NCI-H82 (cell line): ENCODE data around the gene HMHB1.
"Not testable (repeated sequence)": the region's sequence is repeated elsewhere in the genome, so short reads cannot be mapped to it uniquely, and the experiment has no call there.

Source experiments
- DNase-seq: peaks from one replicate; lab custom pipeline; 2025; lab: John Stamatoyannopoulos, UW

The HMHB1 gene

DNA sequence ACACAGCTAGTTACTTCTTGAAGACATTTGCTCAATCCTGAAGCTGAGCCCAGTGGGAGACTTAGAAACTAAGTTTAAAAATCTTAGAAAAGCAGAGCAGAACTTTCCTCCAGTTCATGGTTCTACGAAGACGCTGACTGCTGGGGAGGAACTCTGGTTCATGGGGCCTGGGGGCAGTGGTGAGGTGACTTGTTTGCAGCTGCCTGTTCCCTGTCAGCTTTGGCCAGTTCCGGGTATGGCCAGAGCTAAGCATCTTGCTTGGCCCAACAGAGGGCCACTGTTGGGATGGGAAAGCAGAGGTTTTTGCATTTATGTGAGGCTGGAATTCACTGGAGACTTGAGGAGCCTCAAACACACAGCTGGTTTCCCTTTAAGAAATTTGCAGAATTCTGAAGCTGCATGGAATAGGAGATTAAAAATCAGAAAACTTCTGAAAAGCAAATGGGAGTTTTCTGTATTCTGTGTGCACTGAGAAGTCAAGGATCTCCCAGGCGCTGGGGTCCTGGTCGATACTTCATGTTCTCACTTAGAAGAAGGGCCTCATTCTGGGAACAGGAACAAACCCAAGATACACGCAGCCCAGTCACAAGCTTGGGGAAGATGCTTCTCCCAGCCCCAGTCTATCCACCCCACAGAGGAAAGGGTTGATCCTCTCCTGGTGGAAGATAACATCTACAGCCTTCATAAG lies 10.6 kb upstream of the HMHB1 start:
- no peak for DNase-seq

DNA sequence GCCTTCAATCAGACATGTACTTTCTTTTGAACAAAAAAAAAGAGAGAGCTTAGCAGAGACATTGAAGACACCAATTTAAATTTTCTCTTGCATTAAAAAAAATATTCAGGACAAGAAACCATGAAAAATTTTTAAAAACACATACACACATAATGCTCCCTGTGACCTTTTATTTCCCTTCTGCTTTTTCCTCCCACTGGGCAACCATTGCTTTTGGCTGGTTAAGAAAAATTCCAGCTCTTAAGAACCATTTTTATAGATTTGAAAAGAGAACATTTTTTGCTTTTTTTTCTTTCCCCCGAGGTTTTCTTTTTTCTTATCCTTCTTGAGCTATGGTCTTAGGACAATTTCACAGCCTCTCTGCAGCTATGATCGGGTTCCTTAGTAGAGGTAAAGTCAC lies 6.1 kb upstream of the HMHB1 start:
- no peak for DNase-seq

DNA sequence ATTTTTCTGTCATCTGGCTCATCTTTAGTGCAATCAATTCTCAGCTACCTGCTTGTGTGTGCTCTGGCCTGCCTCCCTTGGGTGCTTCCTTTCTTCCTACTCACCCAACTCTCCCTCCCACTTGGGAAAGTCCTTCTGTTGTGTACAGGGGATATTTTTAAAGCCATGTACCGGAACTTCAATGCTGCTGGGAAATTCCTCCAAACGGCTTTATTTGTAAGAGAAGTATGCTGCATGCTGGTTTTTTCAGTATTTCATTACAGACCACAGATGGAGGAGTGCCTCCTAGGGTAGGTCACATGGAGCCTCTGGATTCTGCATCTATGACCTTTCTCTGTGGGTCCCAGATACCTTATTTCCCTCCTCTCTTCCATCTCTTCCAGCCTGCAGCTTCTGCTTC lies 5.4 kb upstream of the HMHB1 start:
- no peak for DNase-seq

DNA sequence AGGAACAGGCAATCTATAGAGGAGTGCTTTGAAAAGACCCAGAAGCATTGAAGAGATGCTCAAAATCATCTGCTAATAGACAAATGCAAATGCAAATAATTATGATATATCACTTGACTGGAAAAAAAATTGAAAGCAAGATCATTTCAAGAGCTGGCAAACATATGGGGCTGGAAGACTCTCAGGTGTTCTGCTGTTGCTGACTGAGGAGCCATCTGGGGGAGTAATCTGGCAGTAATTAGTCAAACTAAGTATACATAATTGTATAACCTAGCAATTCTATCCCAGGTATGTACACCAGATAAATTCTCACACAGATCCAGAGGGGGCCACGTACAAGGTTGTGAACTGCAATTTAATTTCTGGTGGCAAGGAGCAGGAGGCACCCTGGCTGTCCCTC lies 4.6 kb upstream of the HMHB1 start:
- peak; percentile 23 for DNase-seq

DNA sequence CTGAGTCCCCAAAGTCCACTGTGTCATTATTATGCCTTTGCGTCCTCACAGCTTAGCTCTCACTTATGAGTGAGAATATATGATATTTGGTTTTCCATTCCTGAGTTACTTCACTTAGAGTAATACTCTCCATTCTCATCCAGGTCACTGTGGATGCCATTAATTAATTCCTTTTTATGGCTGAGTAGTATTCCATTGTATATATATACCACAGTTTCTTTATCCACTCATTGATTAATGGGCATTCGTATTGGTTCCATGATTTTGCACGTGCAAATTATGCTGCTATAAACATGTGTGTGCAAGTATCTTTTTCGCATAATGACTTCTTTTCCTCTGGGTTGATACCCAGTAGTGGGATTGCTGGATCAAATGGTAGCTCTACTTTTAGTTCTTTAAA lies 4.4 kb downstream of the HMHB1 start:
- DNase-seq = not testable (repeated sequence)

DNA sequence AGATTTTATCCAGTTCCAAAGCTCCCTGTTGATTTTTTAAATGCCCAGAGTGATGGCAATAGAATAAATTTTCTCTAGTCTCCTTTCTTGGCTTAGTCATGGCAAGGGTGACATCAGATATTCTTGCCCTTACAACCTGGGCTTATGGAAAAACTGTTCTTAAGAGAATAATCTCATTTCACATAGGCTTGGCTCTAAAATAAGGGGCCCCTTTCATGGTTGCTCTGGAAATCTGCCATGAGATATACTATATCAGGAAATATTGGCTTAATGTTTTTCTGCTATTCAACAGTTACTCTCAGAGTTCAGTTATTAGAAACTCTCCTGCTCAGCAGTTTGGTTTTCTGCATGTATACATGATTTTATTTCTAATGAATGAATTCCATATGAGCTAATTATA lies 7.8 kb downstream of the HMHB1 start:
- peak; percentile 2 for DNase-seq

DNA sequence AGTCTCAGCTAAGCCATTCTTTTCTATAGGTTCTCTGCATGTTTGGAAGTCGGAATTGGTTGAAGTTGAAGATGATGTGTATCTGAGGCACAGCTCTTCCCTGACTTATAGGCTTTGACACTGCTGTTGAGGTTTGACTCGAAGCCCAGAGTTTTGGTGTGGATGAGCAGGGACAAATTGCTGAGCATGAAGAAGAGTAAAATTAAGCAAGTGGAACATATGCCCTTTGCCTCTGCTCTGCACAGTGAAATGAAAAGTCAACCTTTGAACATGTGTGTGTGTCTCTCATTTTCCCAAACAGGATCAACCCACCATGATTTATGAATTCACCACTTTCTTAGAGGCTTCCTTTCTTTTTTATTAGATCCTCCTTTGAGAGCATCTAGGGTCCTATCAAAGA lies 8.5 kb downstream of the HMHB1 start:
- no peak for DNase-seq

DNA sequence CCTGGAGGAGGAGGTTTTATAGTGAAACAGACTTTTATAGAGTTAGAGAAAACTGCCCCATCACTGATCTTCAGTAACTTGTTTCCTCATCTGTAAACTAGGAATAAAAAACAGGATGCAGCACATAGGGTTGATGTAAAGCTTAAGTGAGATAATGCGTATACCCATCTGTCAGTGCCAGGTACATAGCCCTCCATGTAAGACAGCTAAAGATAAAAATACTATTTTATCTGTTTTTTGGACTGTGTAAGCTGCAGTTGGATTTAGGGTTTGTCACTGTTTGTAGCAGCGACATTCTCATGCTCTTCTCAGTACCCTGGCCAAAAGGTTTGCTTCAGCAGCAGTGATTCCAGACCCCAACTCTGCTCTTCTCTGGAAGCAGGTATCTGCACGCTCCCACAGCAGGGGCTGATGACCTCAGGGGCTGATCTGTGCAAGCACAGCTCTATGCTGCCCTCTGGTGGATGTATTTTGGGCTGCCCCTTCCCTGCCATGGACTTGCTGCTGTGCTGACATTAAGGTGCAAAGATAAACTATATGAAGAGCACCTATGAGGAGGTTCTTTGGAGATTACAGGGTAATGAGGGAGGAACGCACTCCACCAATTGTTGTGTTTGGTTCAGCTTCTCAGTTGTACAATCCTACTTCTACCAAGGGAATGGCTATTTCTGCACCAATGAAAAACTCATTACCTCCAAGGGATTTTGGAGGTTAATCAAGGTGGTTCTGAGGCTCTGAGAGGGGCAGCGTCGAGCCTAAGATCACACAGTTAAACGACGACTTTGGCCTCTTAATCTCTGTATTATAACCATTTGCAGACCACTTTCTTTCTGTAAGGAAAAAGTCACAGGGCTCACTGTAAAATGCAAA lies 13.1 kb downstream of the HMHB1 start:
- DNase-seq = peak; percentile 91

DNA sequence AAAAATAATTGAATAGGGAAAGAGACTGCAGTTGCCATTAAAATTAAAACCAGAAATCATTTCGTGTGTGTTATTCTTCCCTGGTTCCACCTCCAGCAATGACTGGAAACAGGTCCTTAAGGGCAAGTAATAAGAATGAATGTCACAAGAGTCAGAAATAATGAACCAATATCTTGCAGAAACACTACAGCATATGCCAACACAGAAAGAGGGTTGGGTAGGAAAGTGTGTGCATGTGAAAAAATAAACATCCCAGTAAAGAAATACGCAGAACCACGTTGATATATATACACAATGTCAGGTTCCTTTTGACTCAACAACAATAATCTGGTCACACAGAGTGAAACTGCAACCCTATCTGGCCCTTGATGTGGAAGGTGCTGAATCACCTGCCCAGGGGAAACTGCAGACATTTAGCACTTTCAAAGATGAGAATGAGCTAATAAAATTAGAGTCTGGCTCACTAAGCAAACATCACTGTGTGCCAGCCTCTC lies 15.0 kb downstream of the HMHB1 start:
- DNase-seq = no peak

DNA sequence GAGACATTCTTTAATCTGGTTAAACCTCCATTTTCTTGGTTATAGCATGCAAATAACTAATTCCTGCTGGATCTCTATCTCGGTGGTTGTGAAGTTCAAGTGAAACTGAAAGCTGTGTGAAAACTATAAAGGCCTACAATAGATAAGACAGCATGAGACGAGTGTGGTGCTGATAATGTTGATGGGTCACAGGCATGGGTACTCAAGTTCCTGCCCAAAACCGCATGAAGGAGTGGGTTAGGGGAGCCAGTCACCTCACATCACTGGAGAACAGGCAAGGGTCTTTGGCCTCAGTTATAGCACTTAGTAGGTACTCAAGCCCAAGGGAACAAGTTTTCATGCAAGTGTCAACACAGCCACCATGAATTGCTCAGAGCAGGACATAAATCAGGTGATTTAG lies 16.7 kb downstream of the HMHB1 start:
- DNase-seq = no peak

DNA sequence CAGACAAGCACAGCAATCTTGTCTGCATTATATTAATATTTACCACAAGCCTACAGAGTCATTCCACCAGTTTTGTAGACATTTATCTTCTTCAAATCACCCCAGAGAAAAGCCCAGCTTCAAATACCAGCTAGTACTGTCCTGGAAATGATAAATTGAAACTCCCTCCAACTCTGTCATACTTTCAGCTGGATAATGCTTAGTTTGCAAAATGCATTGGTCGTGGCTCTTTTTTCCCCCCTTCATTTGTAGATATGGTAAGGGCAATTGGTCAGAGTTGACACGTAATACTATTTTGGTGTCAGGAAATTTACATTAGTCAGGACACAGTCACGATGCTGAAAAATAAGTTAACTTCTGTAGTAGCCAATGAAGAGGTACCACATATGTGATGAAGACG lies 21.2 kb downstream of the HMHB1 start:
- DNase-seq = no peak

DNA sequence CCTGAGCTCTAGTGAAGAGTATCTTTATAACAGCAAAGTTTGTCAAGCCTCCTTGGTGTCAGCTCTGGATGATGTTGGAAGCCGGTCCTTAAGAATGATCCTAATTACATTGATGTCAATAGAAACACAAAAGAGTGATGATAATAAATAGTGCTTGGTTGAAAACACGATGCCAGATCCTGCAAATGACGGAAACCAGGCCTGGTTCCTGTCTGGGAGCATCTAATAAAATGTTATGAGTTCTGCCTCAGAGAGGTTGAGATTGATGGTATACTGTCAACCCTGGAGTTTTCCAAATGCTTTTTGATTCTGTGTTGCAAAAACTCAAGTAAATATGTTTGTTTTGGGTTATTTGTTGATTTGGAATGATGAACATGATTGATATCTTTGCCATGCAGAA lies 23.3 kb downstream of the HMHB1 start:
- DNase-seq = no peak

DNA sequence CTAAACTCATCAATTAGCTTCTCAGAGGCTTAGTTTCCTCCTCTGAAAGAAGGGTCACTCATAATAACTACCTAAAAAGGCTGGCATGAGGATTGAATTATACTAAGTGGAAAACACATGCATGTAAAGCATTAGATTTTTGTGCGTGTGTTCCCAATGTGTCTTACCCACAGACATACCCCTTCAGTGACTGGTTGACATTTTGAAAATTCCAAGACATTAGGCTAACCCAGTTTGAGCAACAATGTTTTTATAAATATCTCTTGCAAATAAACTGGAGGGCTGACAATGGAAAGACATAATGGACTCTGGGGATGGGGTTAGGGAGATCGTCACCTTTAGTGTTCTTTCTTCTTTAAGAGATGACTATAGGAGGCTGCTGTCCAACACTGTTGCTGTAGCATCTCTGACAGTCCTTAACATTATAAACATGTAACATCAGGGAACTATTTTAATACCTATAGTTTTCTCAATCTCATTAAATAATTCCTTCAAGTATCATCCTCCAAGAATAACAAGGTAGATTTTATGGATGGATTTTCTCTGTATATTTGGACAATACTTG lies 24.3 kb downstream of the HMHB1 start:
- DNase-seq = no peak

DNA sequence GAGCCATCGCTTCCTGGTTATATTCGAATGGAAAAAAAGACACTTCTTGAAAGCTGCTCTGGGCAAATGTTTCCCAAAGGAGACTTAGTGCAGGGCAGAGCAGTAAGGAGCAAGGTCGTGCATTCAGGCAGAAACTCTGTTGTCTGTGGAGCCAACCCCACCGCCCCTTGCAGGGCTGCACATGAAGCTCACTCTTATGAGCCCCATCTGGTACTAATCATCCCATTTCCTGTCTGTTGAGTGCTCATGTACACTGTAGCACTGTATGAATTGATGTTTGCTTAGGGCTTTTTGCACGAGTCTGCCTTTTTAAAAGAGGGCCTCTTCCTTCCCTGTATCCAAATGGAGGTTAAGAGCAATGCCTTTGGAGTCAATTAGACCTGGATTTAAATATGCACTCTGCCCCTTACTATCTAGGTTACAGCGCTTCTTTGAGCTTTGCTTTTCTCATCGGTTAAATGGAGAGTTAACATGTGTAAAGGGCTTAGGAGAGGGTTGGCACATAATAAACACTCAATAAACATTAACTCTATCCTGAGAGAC lies 25.4 kb downstream of the HMHB1 start:
- DNase-seq = no peak

DNA sequence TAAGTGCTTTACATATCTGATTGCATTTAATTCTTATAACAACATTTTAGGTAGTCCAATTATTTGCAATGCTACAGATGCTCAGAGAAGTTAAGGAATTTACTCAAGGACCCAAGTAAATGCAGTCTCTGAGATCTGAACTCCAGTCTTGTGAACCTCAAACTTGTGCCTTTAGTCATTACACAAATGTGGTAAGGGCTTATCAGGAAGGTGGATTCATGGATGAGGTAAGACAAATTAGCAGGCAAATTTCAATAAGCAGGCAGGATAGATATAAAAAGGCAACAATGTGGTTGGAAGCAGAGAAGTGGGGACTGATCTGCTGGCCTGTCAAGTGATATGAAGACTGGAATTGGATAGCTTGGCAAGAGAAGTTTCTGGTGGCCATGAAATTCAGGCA lies 29.5 kb downstream of the HMHB1 start:
- DNase-seq = no peak

DNA sequence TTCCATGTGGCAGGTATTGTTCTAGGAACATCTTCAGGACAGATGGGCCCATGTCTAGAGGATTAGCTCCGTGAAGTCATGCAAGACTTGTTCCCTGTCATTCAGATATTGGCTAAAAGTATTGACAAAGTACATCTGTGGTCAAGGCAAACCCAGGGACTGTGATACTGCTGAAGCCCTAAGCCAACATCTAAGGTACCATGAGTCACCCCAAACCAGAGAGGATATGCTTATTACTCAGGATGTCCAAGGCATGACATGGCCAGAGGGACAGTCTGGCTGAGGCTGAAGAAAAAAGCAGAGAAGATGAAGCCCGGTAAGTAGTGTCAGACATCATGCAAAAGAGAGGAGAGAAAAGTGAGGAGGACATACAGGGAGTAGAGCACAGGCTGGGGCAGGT lies 31.0 kb downstream of the HMHB1 start:
- DNase-seq = peak; percentile 12

DNA sequence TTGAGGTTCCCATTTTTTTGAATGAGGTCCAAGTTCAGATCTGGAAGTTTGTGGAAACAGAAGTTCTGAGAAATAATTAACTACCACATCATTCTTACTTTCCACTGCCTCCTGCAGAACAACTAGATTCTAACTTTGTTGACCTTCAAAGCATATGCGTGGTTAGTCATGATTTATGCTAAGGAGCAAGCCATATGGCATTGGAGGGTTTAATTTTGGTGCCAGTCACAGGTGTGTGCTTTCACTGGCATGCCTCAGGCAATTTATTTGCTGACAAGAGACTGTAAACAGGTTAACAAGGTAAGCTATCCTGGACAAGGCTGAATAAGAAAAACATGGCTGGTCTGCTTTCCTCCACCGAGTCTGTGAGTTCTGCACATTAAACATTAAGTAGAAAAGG lies 31.5 kb downstream of the HMHB1 start:
- no peak for DNase-seq

DNA sequence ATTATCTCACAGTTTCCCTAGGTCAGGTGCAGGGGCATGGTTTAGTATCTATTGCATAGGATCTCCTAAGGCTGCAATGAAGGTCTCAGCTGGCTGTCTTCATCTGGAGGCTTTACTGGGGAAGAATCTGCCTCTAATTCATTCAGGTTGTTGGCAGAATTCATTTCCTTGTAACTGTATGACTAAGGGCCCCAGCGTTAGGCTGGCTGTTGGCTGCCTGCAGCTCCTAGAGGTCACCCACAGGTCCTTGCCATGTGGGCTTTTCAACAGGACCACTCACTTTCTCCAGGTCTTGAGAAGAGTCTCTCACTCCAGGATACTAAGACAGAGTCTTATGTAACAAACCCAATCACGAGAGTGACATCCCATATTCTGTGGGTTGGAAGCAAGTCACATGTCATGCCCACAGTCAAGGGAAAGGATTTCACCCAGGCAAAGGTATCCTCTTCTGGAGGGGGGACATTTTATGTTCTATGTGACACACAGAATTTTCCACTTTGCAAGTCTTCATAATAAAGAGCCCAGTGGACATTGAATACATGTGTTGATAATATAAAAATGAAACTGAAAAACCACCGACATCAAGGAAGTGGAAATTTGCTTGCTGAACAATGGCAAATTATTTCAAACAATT lies 38.2 kb downstream of the HMHB1 start:
- no peak for DNase-seq

DNA sequence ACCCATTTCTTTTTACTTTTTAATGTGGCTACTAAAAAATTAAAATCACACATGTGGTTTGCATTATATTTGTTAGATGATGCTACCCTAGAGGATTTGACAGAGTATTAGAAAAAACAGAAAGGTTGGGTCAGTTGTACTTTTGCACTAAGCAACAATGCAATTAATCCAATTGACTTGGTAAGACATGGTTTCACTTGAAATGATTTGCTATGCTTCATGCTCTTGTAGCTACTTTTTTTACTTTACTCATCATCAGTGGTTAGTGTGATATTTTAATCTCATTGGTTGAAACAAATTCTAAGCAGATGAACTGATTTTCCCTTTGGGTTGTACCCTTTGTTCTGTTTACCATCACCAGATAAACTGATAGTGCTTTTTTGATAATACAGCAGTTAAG lies 39.4 kb downstream of the HMHB1 start:
- no peak for DNase-seq

DNA sequence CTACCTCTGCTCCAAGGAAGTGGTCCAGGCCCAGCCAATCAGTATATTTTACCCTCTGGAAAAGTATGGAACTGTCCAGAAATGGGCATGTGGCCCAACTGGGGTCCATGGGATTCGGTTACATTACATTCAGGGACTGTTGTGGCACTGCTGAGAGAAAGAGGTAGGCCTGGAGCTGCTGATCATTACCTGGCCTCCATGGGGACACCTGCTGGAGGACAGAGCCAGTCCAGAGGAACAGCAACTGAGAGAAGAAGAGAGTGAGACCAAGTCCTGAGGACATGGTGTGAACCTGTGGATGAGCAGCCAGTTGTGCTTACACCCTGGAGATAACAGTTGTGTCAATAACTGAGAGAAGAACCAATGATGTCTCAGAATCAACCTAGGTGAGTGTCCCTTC lies 48.2 kb downstream of the HMHB1 start:
- no peak for DNase-seq

DNA sequence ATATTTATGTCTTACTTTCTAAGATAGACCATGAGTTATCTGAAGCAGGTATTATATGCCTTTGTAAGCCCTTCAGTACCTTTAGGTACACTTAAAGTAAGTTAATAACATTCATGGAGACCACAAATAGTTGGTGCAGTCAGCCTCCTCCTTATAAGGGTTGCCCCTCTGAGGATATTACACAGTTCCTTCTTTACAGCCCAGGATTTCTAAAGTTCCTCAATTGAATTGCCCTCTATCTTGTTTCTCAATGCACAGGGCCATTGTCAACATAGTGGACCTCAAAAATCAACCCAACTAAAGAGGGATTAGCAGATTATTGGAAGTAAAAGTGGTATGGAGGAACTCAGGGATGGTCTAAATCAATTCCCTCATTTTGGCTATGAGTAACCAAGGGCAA lies 50.3 kb downstream of the HMHB1 start:
- no peak for DNase-seq

DNA sequence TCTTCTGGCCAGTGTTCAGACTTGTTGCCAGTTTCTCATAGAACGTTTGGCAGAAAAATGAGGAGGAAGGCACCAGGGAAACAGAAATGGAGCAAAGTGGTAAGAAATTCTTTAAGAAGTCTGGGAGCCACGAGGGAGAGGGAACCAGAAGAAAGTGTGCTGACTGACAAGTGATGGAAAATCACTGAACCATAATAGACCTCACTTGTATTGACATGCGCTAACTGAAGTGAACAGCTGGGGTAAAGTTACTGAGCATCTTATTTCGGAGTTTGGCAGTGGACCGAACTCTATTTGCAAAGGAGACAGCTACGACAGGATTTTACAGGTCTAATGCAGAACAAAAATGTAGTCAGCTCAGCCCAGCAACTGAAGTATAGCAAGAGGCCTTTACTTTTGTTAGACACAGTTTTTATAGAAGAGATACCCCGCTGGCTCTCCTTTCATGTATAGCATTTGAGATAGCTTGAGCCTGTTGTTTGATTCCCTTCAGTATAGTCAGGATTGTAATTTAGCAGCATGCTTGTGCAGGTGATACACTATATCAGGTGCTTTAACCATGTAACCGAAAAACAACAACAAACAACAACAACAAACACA lies 53.6 kb downstream of the HMHB1 start:
- peak; percentile 32 for DNase-seq
